H9 (cell line): ENCODE results near the gene SYAP1. TPM values are rescaled to one million over a fixed set of nuclear protein-coding genes. Genes with fewer than 3 reads are reported as not detected.

Experiments
- DNase-seq: peaks from one replicate; pipeline ENCODE4 v3.0.0-alpha.2; 2017
- H2AFZ ChIP-seq: one replicate; pipeline ENCODE4 v1.6.1; 2013; ENCODE audit warnings: mild to moderate bottlenecking, low read length, control low read depth, moderate library complexity
- H2AK5ac ChIP-seq: 2 replicates; pipeline ENCODE4 v1.6.1; 2013; ENCODE audit warnings: low read length, control low read depth, mixed read lengths; ENCODE audit not compliant: insufficient read length
- H2BK120ac ChIP-seq: one replicate; pipeline ENCODE4 v1.6.1; 2013; ENCODE audit warnings: low read depth, mild to moderate bottlenecking, low read length, control low read depth, inconsistent platforms; ENCODE audit not compliant: poor library complexity, severe bottlenecking
- H2BK12ac ChIP-seq: 2 replicates; pipeline ENCODE4 v1.6.1; 2013; ENCODE audit warnings: low read length, control low read depth, mixed read lengths, low read depth; ENCODE audit not compliant: insufficient read length
- H2BK15ac ChIP-seq: 2 replicates; pipeline ENCODE4 v1.6.1; 2013; ENCODE audit warnings: low read depth, low read length, control low read depth
- H2BK20ac ChIP-seq: one replicate; pipeline ENCODE4 v1.6.1; 2013; ENCODE audit warnings: low read depth, mild to moderate bottlenecking, low read length, control low read depth, inconsistent platforms; ENCODE audit not compliant: poor library complexity, severe bottlenecking
- H2BK5ac ChIP-seq: 2 replicates; pipeline ENCODE4 v1.6.1; 2013; ENCODE audit warnings: low read length, control low read depth, mixed read lengths; ENCODE audit not compliant: insufficient read length
- H3K14ac ChIP-seq: 2 replicates; pipeline ENCODE4 v1.6.1; 2013; ENCODE audit warnings: low read length, control low read depth; ENCODE audit not compliant: insufficient read depth
- H3K18ac ChIP-seq: 2 replicates; pipeline ENCODE4 v1.6.1; 2013; ENCODE audit warnings: low read depth, mild to moderate bottlenecking, mixed read lengths, low read length, control low read depth; ENCODE audit not compliant: insufficient read length
- H3K23ac ChIP-seq: 2 replicates; pipeline ENCODE4 v1.6.1; 2013; ENCODE audit warnings: low read length, control low read depth, mixed read lengths, low read depth; ENCODE audit not compliant: insufficient read length
- H3K23me2 ChIP-seq: 2 replicates; pipeline ENCODE4 v1.6.1; 2013; ENCODE audit warnings: low read depth, mild to moderate bottlenecking, mixed read lengths, low read length, control low read depth; ENCODE audit not compliant: insufficient read length, poor library complexity, severe bottlenecking
- H3K27ac ChIP-seq: 2 replicates; pipeline ENCODE4 v1.5.1; 2013; ENCODE audit warnings: low read length, control low read depth, mixed read lengths, low read depth; ENCODE audit not compliant: insufficient read length
- H3K27me3 ChIP-seq: 2 replicates; pipeline ENCODE4 v1.6.1; 2013; ENCODE audit warnings: low read length, control low read depth, inconsistent platforms; ENCODE audit not compliant: insufficient read depth
- H3K4ac ChIP-seq: 2 replicates; pipeline ENCODE4 v1.6.1; 2013; ENCODE audit warnings: low read depth, mild to moderate bottlenecking, control low read depth, inconsistent platforms, low read length, moderate library complexity
- H3K4me1 ChIP-seq: 2 replicates; pipeline ENCODE4 v1.6.1; 2013; ENCODE audit warnings: low read length, control low read depth, inconsistent platforms; ENCODE audit not compliant: insufficient read depth
- H3K4me2 ChIP-seq: 2 replicates; pipeline ENCODE4 v1.6.1; 2013; ENCODE audit warnings: low read length, control low read depth, mixed read lengths; ENCODE audit not compliant: insufficient read length, insufficient read depth
- H3K56ac ChIP-seq: 2 replicates; pipeline ENCODE4 v1.6.1; 2013; ENCODE audit warnings: low read depth, mild to moderate bottlenecking, mixed read lengths, low read length, control low read depth; ENCODE audit not compliant: insufficient read length
- H3K79me1 ChIP-seq: 2 replicates; pipeline ENCODE4 v1.6.1; 2013; ENCODE audit warnings: low read depth, mild to moderate bottlenecking, moderate library complexity, low read length, control low read depth, inconsistent platforms; ENCODE audit not compliant: insufficient read depth, poor library complexity, severe bottlenecking
- H3K79me2 ChIP-seq: 2 replicates; pipeline ENCODE4 v1.6.1; 2013; ENCODE audit warnings: low read length, control low read depth, inconsistent platforms; ENCODE audit not compliant: insufficient read depth
- H3K9ac ChIP-seq: 2 replicates; pipeline ENCODE4 v1.6.1; 2013; ENCODE audit warnings: low read length, control low read depth, mixed read lengths; ENCODE audit not compliant: insufficient read length; ENCODE audit errors: extremely low read depth
- H3K9me3 ChIP-seq: one replicate; pipeline ENCODE4 v1.6.1; 2013; ENCODE audit warnings: low read depth, low read length, inconsistent platforms; ENCODE audit not compliant: control insufficient read depth
- H3T11ph ChIP-seq: one replicate; pipeline ENCODE4 v1.6.1; 2013; ENCODE audit warnings: mild to moderate bottlenecking, low read length, control low read depth, inconsistent platforms
- H4K20me1 ChIP-seq: one replicate; pipeline ENCODE4 v1.6.1; 2013; ENCODE audit not compliant: control insufficient read depth, insufficient read length, insufficient read depth
- H4K5ac ChIP-seq: 2 replicates; pipeline ENCODE4 v1.6.1; 2013; ENCODE audit warnings: low read depth, mild to moderate bottlenecking, mixed read lengths, low read length, control low read depth; ENCODE audit not compliant: insufficient read length
- H4K8ac ChIP-seq: replicated peaks from 2 replicates; pipeline ENCODE4 v1.6.1; 2013; ENCODE audit warnings: low read length, control low read depth, mixed read lengths, low read depth; ENCODE audit not compliant: insufficient read length
- H4K91ac ChIP-seq: 2 replicates; pipeline ENCODE4 v1.6.1; 2013; ENCODE audit warnings: low read depth, mild to moderate bottlenecking, moderate library complexity, mixed read lengths, low read length, control low read depth; ENCODE audit not compliant: insufficient read length
- H3K27ac Mint-ChIP-seq, 3 experiments: 2 replicates in 2 of 3; 3 replicates in 1 of 3; pipeline ENCODE4 v1.8.0; 2020 to 2021; ENCODE audit warnings: mixed read lengths in 3 of 3, mild to moderate bottlenecking in 1 of 3, moderate library complexity in 1 of 3
- H3K27me3 Mint-ChIP-seq: 2 replicates; pipeline ENCODE4 v1.8.0; 2021; ENCODE audit warnings: low read depth, mild to moderate bottlenecking, moderate library complexity, mixed read lengths
- H3K36me3 Mint-ChIP-seq, 3 experiments: 2 replicates in 2 of 3; 3 replicates in 1 of 3; pipeline ENCODE4 v1.8.0; 2020 to 2021; ENCODE audit warnings: low read depth in 3 of 3, mixed read lengths in 3 of 3; ENCODE audit not compliant: insufficient read depth in 1 of 3
- H3K4me1 Mint-ChIP-seq, 2 experiments: 2 replicates each; pipeline ENCODE4 v1.8.0; 2020; ENCODE audit warnings: mixed read lengths in 2 of 2
- H3K4me3 Mint-ChIP-seq, 2 experiments: 2 replicates in 1 of 2; 3 replicates in 1 of 2; pipeline ENCODE4 v1.8.0; 2020 to 2021; ENCODE audit warnings: mild to moderate bottlenecking in 2 of 2, mixed read lengths in 2 of 2, moderate library complexity in 1 of 2
- H3K9me3 Mint-ChIP-seq, 2 experiments: 2 replicates in 1 of 2; 3 replicates in 1 of 2; pipeline ENCODE4 v1.8.0; 2020; ENCODE audit warnings: mild to moderate bottlenecking in 2 of 2, mixed read lengths in 2 of 2, moderate library complexity in 1 of 2
- WGBS: extraction: QIAGEN DNeasy Blood & Tissue Kit; methylation state at CpG from one replicate; pipeline ENCODE4 v1.1.7; 2013; ENCODE audit warnings: missing lambda C conversion rate, low lambda C conversion rate, mixed read lengths; ENCODE audit not compliant: insufficient read length; ENCODE audit errors: extremely low coverage; 5-methylcytosine and 5-hydroxymethylcytosine counted together
- total RNA-seq: library from RNA; stranded (reverse); gene quantifications from 2 replicates; pipeline ENCODE4 v1.2.1, GENCODE V29; 2021
- TF ChIP-seq, protein P1 (sequence below): fragments of 200-600 bp; sonication (generic); conservative IDR thresholded peaks from 3 replicates; pipeline ENCODE4 v1.8.0; 2021; ENCODE audit warnings: antibody characterized with exemption, mild to moderate bottlenecking

Gene SYAP1
- total RNA-seq, 1 experiment from 2014 or later, result 42.7 TPM

GRCh38 chrX:16770970-16771482, 51.6 kb downstream of the SYAP1 start:
- H3K4me2 ChIP-seq, result peak overlapping the region; percentile 40
- peak overlapping the region; percentile 98 for H3K27ac ChIP-seq
- no peak overlapping the region for H2BK20ac ChIP-seq
- peaks cover 5% of the 10 kb centered on the region; the same call in 1 of the 2 replicates for H3K4me1 ChIP-seq
- H2BK15ac ChIP-seq, result no peak overlapping the region
- no peak overlapping the region for H3K23ac ChIP-seq
- peaks cover 8 to 14% of the 10 kb centered on the region in 2 experiments for H3K9me3 Mint-ChIP-seq
- TF ChIP-seq, protein P1, sequence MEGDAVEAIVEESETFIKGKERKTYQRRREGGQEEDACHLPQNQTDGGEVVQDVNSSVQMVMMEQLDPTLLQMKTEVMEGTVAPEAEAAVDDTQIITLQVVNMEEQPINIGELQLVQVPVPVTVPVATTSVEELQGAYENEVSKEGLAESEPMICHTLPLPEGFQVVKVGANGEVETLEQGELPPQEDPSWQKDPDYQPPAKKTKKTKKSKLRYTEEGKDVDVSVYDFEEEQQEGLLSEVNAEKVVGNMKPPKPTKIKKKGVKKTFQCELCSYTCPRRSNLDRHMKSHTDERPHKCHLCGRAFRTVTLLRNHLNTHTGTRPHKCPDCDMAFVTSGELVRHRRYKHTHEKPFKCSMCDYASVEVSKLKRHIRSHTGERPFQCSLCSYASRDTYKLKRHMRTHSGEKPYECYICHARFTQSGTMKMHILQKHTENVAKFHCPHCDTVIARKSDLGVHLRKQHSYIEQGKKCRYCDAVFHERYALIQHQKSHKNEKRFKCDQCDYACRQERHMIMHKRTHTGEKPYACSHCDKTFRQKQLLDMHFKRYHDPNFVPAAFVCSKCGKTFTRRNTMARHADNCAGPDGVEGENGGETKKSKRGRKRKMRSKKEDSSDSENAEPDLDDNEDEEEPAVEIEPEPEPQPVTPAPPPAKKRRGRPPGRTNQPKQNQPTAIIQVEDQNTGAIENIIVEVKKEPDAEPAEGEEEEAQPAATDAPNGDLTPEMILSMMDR, result no peak
- no peak overlapping the region for H4K5ac ChIP-seq
- no peaks in the 10 kb centered on the region for H3K23me2 ChIP-seq
- no CpG with 5 or more reads among the region's 2 CpGs for WGBS
- peaks cover 30 to 35% of the 10 kb centered on the region in 2 experiments for H3K4me1 Mint-ChIP-seq
- H3K27me3 ChIP-seq, result no peaks in the 10 kb centered on the region
- no peak for DNase-seq
- no peak overlapping the region for H4K8ac ChIP-seq
- no peak overlapping the region; the same call in 1 of the 2 replicates for H3K4ac ChIP-seq
- H3K56ac ChIP-seq, result no peak overlapping the region
- H2AFZ ChIP-seq, result no peak overlapping the region
- H3K14ac ChIP-seq, result no peak overlapping the region
- no peak overlapping the region for H3T11ph ChIP-seq
- H3K79me1 ChIP-seq, result no peaks in the 10 kb centered on the region
- no peak overlapping the region for H2BK5ac ChIP-seq
- no peaks in the 10 kb centered on the region for H3K27me3 Mint-ChIP-seq
- H3K4me3 Mint-ChIP-seq, result peak overlapping the region in 1 of 2 experiments; percentile 39; a peak in 1 of 5 replicates
- H3K18ac ChIP-seq, result peak overlapping the region; percentile 91
- no peak overlapping the region for H2BK12ac ChIP-seq
- H3K27ac Mint-ChIP-seq, result peak overlapping the region; percentile 99 to 100 (median 100)
- H4K20me1 ChIP-seq, result no peaks in the 10 kb centered on the region
- no peaks in the 10 kb centered on the region for H3K9me3 ChIP-seq
- H4K91ac ChIP-seq, result no peak overlapping the region
- H3K79me2 ChIP-seq, result no peaks in the 10 kb centered on the region
- H3K36me3 Mint-ChIP-seq, result peaks cover 4 to 17% (median 5%) of the 10 kb centered on the region in 3 experiments; a peak in 6 of 7 replicates
- no peak overlapping the region for H3K9ac ChIP-seq
- H2AK5ac ChIP-seq, result no peak overlapping the region
- H2BK120ac ChIP-seq, result peak overlapping the region; percentile 100
